Adrenal gland (tissue), 12 donors: ENCODE measurements around the gene USP28. TPM values are rescaled to one million over a fixed set of nuclear protein-coding genes. Genes with fewer than 3 reads are reported as not detected.

Source experiments
- DNase-seq, 7 donors: peaks; one replicate each; pipeline ENCODE4 v3.0.0-alpha.2; 2019 to 2020
- H3K27ac ChIP-seq, 5 donors: fragments of 200-600 bp; sonication (generic) in 4 of 5; 1 replicate in 3 of 5; 2 replicates in 2 of 5; pipeline versions ENCODE4 v1.5.1 to v1.8.0; 2016 to 2020; ENCODE audit warnings: mild to moderate bottlenecking in 1 of 5
- H3K27me3 ChIP-seq: fragments of 200-600 bp; 2 replicates; pipeline ENCODE4 v1.8.0; 2021
- H3K36me3 ChIP-seq, 2 donors: fragments of 200-600 bp; replicated peaks in 1 of 2; 1 replicate in 1 of 2; 2 replicates in 1 of 2; pipeline versions ENCODE4 v1.5.1 to v1.8.0; 2018 to 2022
- H3K4me1 ChIP-seq, 2 donors: fragments of 200-600 bp; replicated peaks in 1 of 2; 1 replicate in 1 of 2; 2 replicates in 1 of 2; pipeline versions ENCODE4 v1.5.1 to v1.8.0; 2018 to 2021
- H3K4me3 ChIP-seq, 4 donors: fragments of 200-600 bp; sonication (generic) in 3 of 4; one replicate each; pipeline ENCODE4 v1.5.1; 2016 to 2018
- H3K9me3 ChIP-seq, 3 donors: fragments of 200-600 bp; sonication (generic) in 1 of 3; replicated peaks in 1 of 3; 1 replicate in 2 of 3; 2 replicates in 1 of 3; pipeline versions ENCODE4 v1.5.1 to v1.8.0; 2016 to 2021
- POLR2A ChIP-seq, 2 donors: fragments of 450-650 bp; IDR thresholded peaks; one replicate each; pipeline ENCODE4 v1.6.1; 2017; ENCODE audit warnings: antibody characterized with exemption in 2 of 2, mild to moderate bottlenecking in 2 of 2, moderate library complexity in 1 of 2
- WGBS, 4 donors: extraction: QIAGEN DNeasy Blood & Tissue Kit in 2 of 4; methylation state at CpG; one replicate each; pipeline versions ENCODE4 v1.1.5 to v1.1.7; 2013 to 2017; 5-methylcytosine and 5-hydroxymethylcytosine counted together
- intact Hi-C, 2 donors: fragments of 100-400 bp; cut with DNase I; formaldehyde crosslinking; loops; one replicate each; pipeline versions ENCODE4 v1.14.1 to v1.15.0; 2022 to 2023
- polyA plus RNA-seq, 3 donors: library from polyadenylated mRNA; stranded (reverse); fragments of 200-250 nt in 2 of 3; fragments of 350-450 nt in 1 of 3; fragmentation: Illumina TruSeq in 1 of 3; extraction: RNeasy Lipid Tissue Mini Kit (QIAGEN cat#74804) in 1 of 3; gene quantifications; one replicate each; pipeline ENCODE4 v1.2.3, GENCODE V29; 2013 to 2014
- total RNA-seq, 9 donors: library from RNA; depleted of rRNA in 4 of 9; stranded (reverse); fragments of >200 nt in 4 of 9; fragments of 120-200 nt in 1 of 9; fragmentation: NEBNext Ultra II Directional in 1 of 9; extraction: Animal tissue kit (Norgen Biotek cat#: 25700) in 1 of 9; gene quantifications; one replicate each; pipeline versions ENCODE4 v1.1.0 to v1.2.4, GENCODE V29; 2013 to 2023
- TF ChIP-seq, protein P1 (sequence below), 6 experiments: fragments of 450-650 bp in 4 of 6; fragments of 200-600 bp in 2 of 6; sonication (generic) in 1 of 6; IDR thresholded peaks; 1 replicate in 5 of 6; 2 replicates in 1 of 6; pipeline versions ENCODE4 v1.5.1 to v1.8.0; 2016 to 2021; ENCODE audit warnings: antibody characterized with exemption in 6 of 6, mild to moderate bottlenecking in 2 of 6, moderate library complexity in 1 of 6
- donor health status: healthy with polysubstance abuse.
- donor health status: Bipolar disorder and iron deficiency.
- donor health status: DM: yes; HTN: yes; CAD: no.
- donor health status: DM: no; HTN: no; CAD: no.
- donor health status: DM: no; HTN: no; CAD: no.
- donor health status: DM: yes; HTN: yes; CAD: no.

Gene USP28
- total and polyA plus RNA-seq, 12 donors, result 2.9 to 25.0 (median 17.2) TPM

DNA sequence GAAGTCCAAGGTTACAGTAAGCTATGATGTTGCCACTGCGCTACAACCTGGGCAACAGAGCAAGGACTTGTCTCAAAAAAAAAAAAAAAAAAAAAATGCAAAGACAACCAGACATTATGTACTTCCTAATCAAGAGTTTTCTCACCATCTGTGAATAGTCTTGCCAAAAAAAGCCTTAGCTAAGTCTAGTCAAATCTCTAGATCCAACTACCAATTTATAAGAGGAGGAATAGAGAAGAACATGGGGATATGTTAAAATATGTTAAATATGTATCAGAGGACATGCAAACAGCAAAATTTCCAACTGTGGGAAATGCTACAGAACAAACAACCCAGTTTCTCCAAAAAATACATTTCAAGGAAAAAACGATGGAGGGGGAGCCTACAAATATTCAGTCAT, 45.6 kb downstream of the USP28 start:
- no peak for DNase-seq
- no peak overlapping the region for H3K27ac ChIP-seq
- no peaks in the 10 kb centered on the region for H3K27me3 ChIP-seq
- intact Hi-C loops, result no loop called here
- H3K36me3 ChIP-seq, result peaks cover 0 to 17% of the 10 kb centered on the region in 2 donors
- WGBS, 4 donors, result 81 to 88% (median 84%) methylated on average over 2 of the region's 2 CpGs
- H3K4me3 ChIP-seq, result no peak overlapping the region
- H3K9me3 ChIP-seq, result no peaks in the 10 kb centered on the region
- TF ChIP-seq, protein P1, sequence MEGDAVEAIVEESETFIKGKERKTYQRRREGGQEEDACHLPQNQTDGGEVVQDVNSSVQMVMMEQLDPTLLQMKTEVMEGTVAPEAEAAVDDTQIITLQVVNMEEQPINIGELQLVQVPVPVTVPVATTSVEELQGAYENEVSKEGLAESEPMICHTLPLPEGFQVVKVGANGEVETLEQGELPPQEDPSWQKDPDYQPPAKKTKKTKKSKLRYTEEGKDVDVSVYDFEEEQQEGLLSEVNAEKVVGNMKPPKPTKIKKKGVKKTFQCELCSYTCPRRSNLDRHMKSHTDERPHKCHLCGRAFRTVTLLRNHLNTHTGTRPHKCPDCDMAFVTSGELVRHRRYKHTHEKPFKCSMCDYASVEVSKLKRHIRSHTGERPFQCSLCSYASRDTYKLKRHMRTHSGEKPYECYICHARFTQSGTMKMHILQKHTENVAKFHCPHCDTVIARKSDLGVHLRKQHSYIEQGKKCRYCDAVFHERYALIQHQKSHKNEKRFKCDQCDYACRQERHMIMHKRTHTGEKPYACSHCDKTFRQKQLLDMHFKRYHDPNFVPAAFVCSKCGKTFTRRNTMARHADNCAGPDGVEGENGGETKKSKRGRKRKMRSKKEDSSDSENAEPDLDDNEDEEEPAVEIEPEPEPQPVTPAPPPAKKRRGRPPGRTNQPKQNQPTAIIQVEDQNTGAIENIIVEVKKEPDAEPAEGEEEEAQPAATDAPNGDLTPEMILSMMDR (IDR thresholded peaks at IDR 0.05), result no peak
- TF ChIP-seq POLR2A (IDR thresholded peaks at IDR 0.05), result no peak
- H3K4me1 ChIP-seq, result no peaks in the 10 kb centered on the region

DNA sequence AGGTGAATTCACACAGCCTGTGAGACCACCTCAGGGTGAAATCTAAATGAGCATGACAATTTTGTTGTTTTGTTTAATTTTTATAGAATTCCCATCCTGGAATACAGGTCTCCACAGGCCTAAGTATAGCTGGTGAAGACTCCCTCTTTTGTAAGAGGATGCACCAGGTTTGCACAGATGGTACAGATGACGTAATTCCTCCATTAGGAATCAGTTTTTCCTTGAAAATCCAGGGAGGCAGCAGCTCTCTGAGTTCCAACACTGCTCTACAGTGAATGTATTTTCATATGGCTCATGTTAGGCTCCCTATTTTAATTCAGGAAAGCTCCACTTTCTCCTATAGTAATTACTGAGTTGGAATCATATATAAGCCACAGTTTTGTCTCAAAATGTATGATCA, 47.2 kb downstream of the USP28 start:
- H3K36me3 ChIP-seq, result peaks cover 0 to 10% of the 10 kb centered on the region in 2 donors
- H3K9me3 ChIP-seq, result no peaks in the 10 kb centered on the region
- WGBS, 4 donors, result 86 to 100% (median 93%) methylated on average over 1 of the region's 1 CpG
- no peak for DNase-seq
- no peak overlapping the region for H3K4me3 ChIP-seq
- H3K27me3 ChIP-seq, result no peaks in the 10 kb centered on the region
- no peak overlapping the region for H3K27ac ChIP-seq
- no peak for TF ChIP-seq POLR2A (IDR thresholded peaks at IDR 0.05)
- TF ChIP-seq, protein P1 (IDR thresholded peaks at IDR 0.05), result no peak
- no peaks in the 10 kb centered on the region for H3K4me1 ChIP-seq
- intact Hi-C loops, result no loop called here

DNA sequence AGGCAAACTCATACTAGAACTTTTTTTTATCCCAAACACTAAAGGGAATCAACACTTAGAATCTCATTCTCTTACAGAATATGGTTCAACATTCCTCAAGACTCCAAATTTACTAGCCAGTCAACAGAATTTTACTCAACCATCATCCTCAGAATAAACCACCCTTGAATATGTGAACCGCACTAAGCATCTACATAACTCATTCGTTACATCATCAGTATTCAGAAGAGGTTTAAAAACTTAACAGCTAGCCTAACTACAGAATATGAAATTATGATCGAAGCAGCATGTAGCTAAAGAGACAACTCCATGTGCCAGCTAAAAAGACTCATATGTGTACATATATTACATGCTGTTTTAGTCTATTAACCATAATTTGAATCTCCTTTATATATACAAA, 47.9 kb downstream of the USP28 start:
- no peak overlapping the region for H3K27ac ChIP-seq
- no peak overlapping the region for H3K4me3 ChIP-seq
- 94 to 99% (median 96%) methylated on average over 3 of the region's 3 CpGs for WGBS, 4 donors
- peaks cover 0 to 10% of the 10 kb centered on the region in 2 donors for H3K36me3 ChIP-seq
- TF ChIP-seq, protein P1 (IDR thresholded peaks at IDR 0.05), result no peak
- no peak for TF ChIP-seq POLR2A (IDR thresholded peaks at IDR 0.05)
- intact Hi-C loops, result no loop called here
- H3K4me1 ChIP-seq, result no peaks in the 10 kb centered on the region
- DNase-seq, result no peak
- no peaks in the 10 kb centered on the region for H3K27me3 ChIP-seq
- no peaks in the 10 kb centered on the region for H3K9me3 ChIP-seq

DNA sequence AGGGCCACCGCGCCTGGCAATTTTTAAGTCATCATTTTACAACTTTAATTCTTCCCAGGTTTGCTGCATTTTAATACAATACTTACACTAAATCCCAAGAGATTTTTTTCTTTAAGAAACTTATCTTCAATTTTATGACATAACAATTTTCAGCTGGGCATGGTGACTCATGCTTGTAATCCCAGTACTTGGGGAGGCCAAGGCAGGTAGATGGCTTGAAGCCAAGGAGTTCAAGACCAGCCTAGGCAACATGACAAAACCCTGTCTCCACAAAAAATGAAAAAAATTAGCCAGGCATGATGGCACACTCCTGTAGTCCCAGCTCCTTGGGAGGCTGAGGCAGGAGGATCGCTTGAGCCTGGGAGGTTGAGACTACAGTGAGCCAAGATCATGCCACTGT, 56.9 kb downstream of the USP28 start:
- peaks cover 0 to 4% of the 10 kb centered on the region in 2 donors for H3K36me3 ChIP-seq
- H3K9me3 ChIP-seq, result no peaks in the 10 kb centered on the region
- DNase-seq, result peak in 1 of 7 donors; percentile 4
- no peaks in the 10 kb centered on the region for H3K4me1 ChIP-seq
- WGBS, 4 donors, result 98 to 100% (median 100%) methylated on average over 3 of the region's 3 CpGs
- TF ChIP-seq POLR2A (IDR thresholded peaks at IDR 0.05), result no peak
- TF ChIP-seq, protein P1 (IDR thresholded peaks at IDR 0.05), result no peak
- no peak overlapping the region for H3K27ac ChIP-seq
- intact Hi-C loops, result no loop called here
- no peaks in the 10 kb centered on the region for H3K27me3 ChIP-seq
- H3K4me3 ChIP-seq, result no peak overlapping the region
